Adipocyte (in vitro differentiated cells): Measurements from ENCODE around the gene PFKFB3.
A peak's percentile ranks its signal among the peaks of the same experiment; 100 is the strongest.
"Not testable (repeated sequence)": the region's sequence is repeated elsewhere in the genome, so short reads cannot be mapped to it uniquely, and the experiment has no call there.

Source experiments
- DNase-seq: peaks from one replicate; pipeline ENCODE4 v3.0.0-alpha.2; 2015; ENCODE audit warnings: low read depth
- H3K27me3 ChIP-seq: replicated peaks from 2 replicates; pipeline ENCODE4 v1.7.0; 2013; ENCODE audit warnings: mild to moderate bottlenecking, low read length, moderate library complexity; ENCODE audit not compliant: control insufficient read depth, insufficient read depth
- H3K36me3 ChIP-seq: 2 replicates; pipeline ENCODE4 v1.7.0; 2013; ENCODE audit warnings: low read length, mild to moderate bottlenecking, moderate library complexity; ENCODE audit not compliant: control insufficient read depth, insufficient read depth, severe bottlenecking
- H3K4me1 ChIP-seq: 2 replicates; pipeline ENCODE4 v1.7.0; 2013; ENCODE audit warnings: mild to moderate bottlenecking, low read length, moderate library complexity; ENCODE audit not compliant: control insufficient read depth, insufficient read depth
- H3K4me3 ChIP-seq: 2 replicates; pipeline ENCODE4 v1.7.0; 2013; ENCODE audit warnings: mild to moderate bottlenecking, low read length, moderate library complexity
- H3K9ac ChIP-seq: 2 replicates; pipeline ENCODE4 v1.7.0; 2013; ENCODE audit warnings: mild to moderate bottlenecking, low read length, moderate library complexity
- H3K9me3 ChIP-seq: 2 replicates; pipeline ENCODE4 v1.7.0; 2013; ENCODE audit warnings: mild to moderate bottlenecking, low read length, moderate library complexity; ENCODE audit not compliant: control insufficient read depth

Gene PFKFB3

GRCh38 chr10:6180480-6181110 is 22.1 kb upstream of the PFKFB3 start:
- no peaks in the 10 kb centered on the region for H3K9me3 ChIP-seq
- peaks cover 35% of the 10 kb centered on the region for H3K4me1 ChIP-seq
- no peak for DNase-seq
- H3K36me3 ChIP-seq, result no peaks in the 10 kb centered on the region
- H3K4me3 ChIP-seq, result no peak overlapping the region
- H3K9ac ChIP-seq, result no peak overlapping the region
- no peaks in the 10 kb centered on the region for H3K27me3 ChIP-seq

GRCh38 chr10:6181249-6181648 is 21.5 kb upstream of the PFKFB3 start:
- H3K9ac ChIP-seq, result no peak overlapping the region
- H3K36me3 ChIP-seq, result no peaks in the 10 kb centered on the region
- no peaks in the 10 kb centered on the region for H3K27me3 ChIP-seq
- H3K4me3 ChIP-seq, result no peak overlapping the region
- no peaks in the 10 kb centered on the region for H3K9me3 ChIP-seq
- H3K4me1 ChIP-seq, result peaks cover 33% of the 10 kb centered on the region
- DNase-seq, result no peak

GRCh38 chr10:6182454-6183098 is 20.2 kb upstream of the PFKFB3 start:
- DNase-seq, result no peak
- Histone ChIP-seq H3K4me1 (peaks cover 35% of the 10 kb centered on the region), H3K36me3 (no peaks in the 10 kb centered on the region), H3K27me3 (no peaks in the 10 kb centered on the region), H3K4me3 (no peak overlapping the region), H3K9me3 (no peaks in the 10 kb centered on the region), H3K9ac (peak overlapping the region; percentile 62)

- Histone ChIP-seq H3K27me3 (no peaks in the 10 kb centered on the region), H3K36me3 (no peaks in the 10 kb centered on the region), H3K4me3 (no peak overlapping the region), H3K4me1 (peaks cover 31% of the 10 kb centered on the region), H3K9me3 (no peaks in the 10 kb centered on the region), H3K9ac (no peak overlapping the region)
- no peak for DNase-seq
Observed at GRCh38 chr10:6185039-6185716, 17.6 kb upstream of the PFKFB3 start.

GRCh38 chr10:6186894-6187256 is 15.9 kb upstream of the PFKFB3 start:
- Histone ChIP-seq H3K27me3 (no peaks in the 10 kb centered on the region), H3K4me3 (no peak overlapping the region), H3K36me3 (no peaks in the 10 kb centered on the region), H3K9ac (peak overlapping the region; percentile 25), H3K9me3 (no peaks in the 10 kb centered on the region), H3K4me1 (peaks cover 39% of the 10 kb centered on the region)
- no peak for DNase-seq

- H3K36me3 ChIP-seq, result no peaks in the 10 kb centered on the region
- peaks cover 37% of the 10 kb centered on the region for H3K4me1 ChIP-seq
- H3K9me3 ChIP-seq, result no peaks in the 10 kb centered on the region
- no peak for DNase-seq
- H3K9ac ChIP-seq, result peak overlapping the region; percentile 20
- no peak overlapping the region for H3K4me3 ChIP-seq
- no peaks in the 10 kb centered on the region for H3K27me3 ChIP-seq
Observed at GRCh38 chr10:6187278-6187677, 15.5 kb upstream of the PFKFB3 start.

- not testable (repeated sequence) for H3K4me3 ChIP-seq, H3K36me3 ChIP-seq, DNase-seq, H3K9me3 ChIP-seq, H3K9ac ChIP-seq, H3K27me3 ChIP-seq
- H3K4me1 ChIP-seq, result peaks cover 47% of the 10 kb centered on the region
Observed at GRCh38 chr10:6190033-6190432, 12.7 kb upstream of the PFKFB3 start.

- H3K9me3 ChIP-seq, result no peaks in the 10 kb centered on the region
- H3K4me3 ChIP-seq, result no peak overlapping the region
- no peaks in the 10 kb centered on the region for H3K36me3 ChIP-seq
- H3K27me3 ChIP-seq, result no peaks in the 10 kb centered on the region
- peaks cover 53% of the 10 kb centered on the region for H3K4me1 ChIP-seq
- DNase-seq, result no peak
- H3K9ac ChIP-seq, result peak overlapping the region; percentile 56
Observed at GRCh38 chr10:6191147-6191546, 11.6 kb upstream of the PFKFB3 start.

GRCh38 chr10:6191569-6191968 is 11.2 kb upstream of the PFKFB3 start:
- H3K9ac ChIP-seq, result peak overlapping the region; percentile 56
- no peaks in the 10 kb centered on the region for H3K36me3 ChIP-seq
- no peaks in the 10 kb centered on the region for H3K9me3 ChIP-seq
- no peak for DNase-seq
- H3K27me3 ChIP-seq, result no peaks in the 10 kb centered on the region
- H3K4me1 ChIP-seq, result peaks cover 53% of the 10 kb centered on the region
- H3K4me3 ChIP-seq, result peak overlapping the region; percentile 26

GRCh38 chr10:6193342-6193741 is 9.4 kb upstream of the PFKFB3 start:
- Histone ChIP-seq H3K9ac (peak overlapping the region; percentile 66), H3K4me1 (peaks cover 61% of the 10 kb centered on the region)
- not testable (repeated sequence) for H3K27me3 ChIP-seq, H3K36me3 ChIP-seq, H3K4me3 ChIP-seq, H3K9me3 ChIP-seq, DNase-seq

GRCh38 chr10:6194311-6194710 is 8.4 kb upstream of the PFKFB3 start:
- Histone ChIP-seq H3K9me3 (no peaks in the 10 kb centered on the region), H3K27me3 (no peaks in the 10 kb centered on the region), H3K4me3 (no peak overlapping the region), H3K9ac (peak overlapping the region; percentile 17), H3K4me1 (peaks cover 69% of the 10 kb centered on the region), H3K36me3 (no peaks in the 10 kb centered on the region)
- no peak for DNase-seq
